ENCODE measurements around the gene ANKS6. TPM values are rescaled to one million over a fixed set of nuclear protein-coding genes. Genes with fewer than 3 reads are reported as not detected.
A peak's percentile ranks its signal among the peaks of the same experiment; 100 is the strongest.

ANKS6 gene
- polyA plus RNA-seq, 1 donor from 2014 or later, result 16.6 TPM

GRCh38 chr9:98706651-98707165 is 89.6 kb downstream of the ANKS6 start:
- peak overlapping the region; percentile 87 for H3K4me2 ChIP-seq (ENCODE audit: low read length)
- H3K36me3 ChIP-seq (ENCODE audit: insufficient read depth, low read length), result no peaks in the 10 kb centered on the region
- H3K9ac ChIP-seq (ENCODE audit: low read length), result peak overlapping the region; percentile 69
- H3K27me3 ChIP-seq (ENCODE audit: insufficient read depth, low read depth, low read length), result peaks cover 44% of the 10 kb centered on the region
- no peak overlapping the region for H2AFZ ChIP-seq (ENCODE audit: low read depth, low read length)
- peak overlapping the region; percentile 91 for H3K4me3 ChIP-seq (ENCODE audit: low read length)
- no peaks in the 10 kb centered on the region for H3K9me3 ChIP-seq (ENCODE audit: low read length)
- H3K27ac ChIP-seq (ENCODE audit: low read length), result peak overlapping the region; percentile 72
- H4K20me1 ChIP-seq (ENCODE audit: insufficient read depth), result no peaks in the 10 kb centered on the region
- no peaks in the 10 kb centered on the region for H3K9me2 ChIP-seq (ENCODE audit: insufficient read depth, low read length)
- no peaks in the 10 kb centered on the region for H3K79me2 ChIP-seq (replicated peaks; ENCODE audit: insufficient read depth, low read length)
- TF ChIP-seq RAD21 (conservative IDR thresholded peaks at IDR 0.05), result no peak
- TF ChIP-seq MXI1 (conservative IDR thresholded peaks at IDR 0.05; ENCODE audit: poor library complexity, severe bottlenecking), result no peak
- TF ChIP-seq CTCF (IDR thresholded peaks at IDR 0.05; ENCODE audit: poor library complexity, severe bottlenecking), result no peak
- no peak for TF ChIP-seq POLR2AphosphoS5 (IDR thresholded peaks at IDR 0.05)
- no peak for TF ChIP-seq EP300 (conservative IDR thresholded peaks at IDR 0.05; ENCODE audit: poor library complexity, severe bottlenecking)
- TF ChIP-seq SMC3 (conservative IDR thresholded peaks at IDR 0.05; ENCODE audit: poor library complexity), result no peak
- TF ChIP-seq EZH2 (IDR thresholded peaks at IDR 0.05; ENCODE audit: borderline replicate concordance, insufficient read depth, low read length, poor library complexity, severe bottlenecking), result no peak
- TF ChIP-seq TAF1 (IDR thresholded peaks at IDR 0.05; ENCODE audit: low read depth), result no peak
- no peak for TF ChIP-seq REST (IDR thresholded peaks at IDR 0.05; ENCODE audit: borderline replicate concordance)
- no peaks in the 10 kb centered on the region for H3F3A ChIP-seq (ENCODE audit: insufficient read depth, low read length, poor library complexity, severe bottlenecking)

GRCh38 chr9:98702835-98703380 is 93.4 kb downstream of the ANKS6 start:
- H4K20me1 ChIP-seq (ENCODE audit: insufficient read depth), result no peaks in the 10 kb centered on the region
- H3K9ac ChIP-seq (ENCODE audit: low read length), result no peak overlapping the region
- H3K27ac ChIP-seq (ENCODE audit: low read length), result no peak overlapping the region
- H3K9me2 ChIP-seq (ENCODE audit: insufficient read depth, low read length), result no peaks in the 10 kb centered on the region
- H3K36me3 ChIP-seq (ENCODE audit: insufficient read depth, low read length), result no peaks in the 10 kb centered on the region
- H3F3A ChIP-seq (ENCODE audit: insufficient read depth, low read length, poor library complexity, severe bottlenecking), result no peaks in the 10 kb centered on the region
- H3K4me3 ChIP-seq (ENCODE audit: low read length), result no peak overlapping the region
- H3K27me3 ChIP-seq (ENCODE audit: insufficient read depth, low read depth, low read length), result peaks cover 17% of the 10 kb centered on the region
- no peaks in the 10 kb centered on the region for H3K79me2 ChIP-seq (replicated peaks; ENCODE audit: insufficient read depth, low read length)
- no peak overlapping the region for H2AFZ ChIP-seq (ENCODE audit: low read depth, low read length)
- TF ChIP-seq POLR2AphosphoS5 (IDR thresholded peaks at IDR 0.05), result no peak
- H3K4me2 ChIP-seq (ENCODE audit: low read length), result no peak overlapping the region
- H3K9me3 ChIP-seq (ENCODE audit: low read length), result peaks cover 3% of the 10 kb centered on the region

All from neural cell (in vitro differentiated cells).